SK-N-SH (cell line): ENCODE data around the gene XXYLT1. TPM values are rescaled to one million over a fixed set of nuclear protein-coding genes. Genes with fewer than 3 reads are reported as not detected.

Source experiments
- CTCF ChIA-PET: fragments of 300-600, 350-600 bp; formaldehyde crosslinking; extraction: SDS; loops from one replicate; lab custom pipeline; 2021; lab: Yijun Ruan, JAX
- POLR2A ChIA-PET: fragments of 350-600 bp; sonication (Branson Sonifier 250); formaldehyde crosslinking; extraction: SDS; loops from one replicate; lab custom pipeline; 2020; ENCODE audit warnings: antibody characterized with exemption, inconsistent platforms; lab: Yijun Ruan, JAX
- DNase-seq: peaks from one replicate; pipeline ENCODE4 v3.0.0; 2012
- H2AFZ ChIP-seq: fragments of 200-600 bp; sonication (generic); 2 replicates; pipeline ENCODE4 v1.8.1; 2016; ENCODE audit warnings: antibody characterized with exemption, mild to moderate bottlenecking, low read depth
- H3F3A ChIP-seq: fragments of 200-600 bp; sonication (generic); replicated peaks from 2 replicates; pipeline ENCODE3; 2016; ENCODE audit warnings: antibody characterized with exemption, mild to moderate bottlenecking; ENCODE audit not compliant: insufficient read depth
- H3K27ac ChIP-seq, 2 experiments: fragments of 200-500 bp in 1 of 2; fragments of 200-600 bp in 1 of 2; sonication (Bioruptor generic) in 1 of 2; sonication (generic), shearing (Covaris generic) in 1 of 2; 2 replicates each; pipeline versions ENCODE4 v1.5.1 to v1.6.1; 2014 to 2016; ENCODE audit warnings: low read depth in 2 of 2, inconsistent platforms in 1 of 2, low read length in 1 of 2, mild to moderate bottlenecking in 1 of 2, mixed read lengths in 1 of 2
- H3K27me3 ChIP-seq: fragments of 200-600 bp; sonication (generic), shearing (Covaris generic); 2 replicates; pipeline ENCODE4 v1.6.1; 2016; ENCODE audit warnings: mixed run types; ENCODE audit not compliant: insufficient read depth
- H3K36me3 ChIP-seq, 2 experiments: fragments of 200-500 bp in 1 of 2; fragments of 200-600 bp in 1 of 2; sonication (Bioruptor generic) in 1 of 2; sonication (generic) in 1 of 2; replicated peaks in 1 of 2; 2 replicates each; pipeline versions ENCODE3 to v1.5.1; 2014 to 2016; ENCODE audit warnings: low read length in 1 of 2, mild to moderate bottlenecking in 1 of 2; ENCODE audit not compliant: insufficient read depth in 2 of 2, control insufficient read depth in 1 of 2
- H3K4me1 ChIP-seq, 2 experiments: fragments of 200-500 bp in 1 of 2; fragments of 200-600 bp in 1 of 2; sonication (Bioruptor generic) in 1 of 2; sonication (generic), shearing (Covaris generic) in 1 of 2; 2 replicates each; pipeline versions ENCODE4 v1.5.1 to v1.6.1; 2014 to 2016; ENCODE audit warnings: low read depth in 1 of 2, low read length in 1 of 2, mixed run types in 1 of 2; ENCODE audit not compliant: insufficient read depth in 2 of 2, control insufficient read depth in 1 of 2
- H3K4me2 ChIP-seq: fragments of 200-600 bp; sonication (generic), shearing (Covaris generic); 2 replicates; pipeline ENCODE4 v1.6.1; 2017; ENCODE audit warnings: mixed run types
- H3K4me3 ChIP-seq, 2 experiments: fragments of 200-500 bp in 1 of 2; fragments of 200-600 bp in 1 of 2; sonication (Bioruptor generic) in 1 of 2; sonication (generic), shearing (Covaris generic) in 1 of 2; 2 replicates each; pipeline versions ENCODE4 v1.5.1 to v1.8.1; 2014 to 2016; ENCODE audit warnings: low read depth in 2 of 2, inconsistent platforms in 1 of 2, low read length in 1 of 2, mild to moderate bottlenecking in 1 of 2, mixed read lengths in 1 of 2, moderate library complexity in 1 of 2
- H3K79me2 ChIP-seq: fragments of 200-600 bp; sonication (generic); 2 replicates; pipeline ENCODE4 v1.8.1; 2017; ENCODE audit warnings: mild to moderate bottlenecking; ENCODE audit not compliant: insufficient read depth
- H3K9ac ChIP-seq: fragments of 200-600 bp; sonication (generic); 2 replicates; pipeline ENCODE4 v1.6.1; 2017; ENCODE audit warnings: mixed run types
- H3K9me2 ChIP-seq: fragments of 200-600 bp; sonication (generic); 2 replicates; pipeline ENCODE4 v1.6.1; 2017; ENCODE audit warnings: mixed run types
- H3K9me3 ChIP-seq: fragments of 200-600 bp; sonication (generic); 2 replicates; pipeline ENCODE4 v1.6.1; 2017; ENCODE audit warnings: mixed run types, mild to moderate bottlenecking, moderate library complexity
- H4K20me1 ChIP-seq: fragments of 200-600 bp; sonication (generic); 2 replicates; pipeline ENCODE4 v1.6.1; 2017; ENCODE audit warnings: mild to moderate bottlenecking, mixed run types; ENCODE audit not compliant: insufficient read depth
- CHD2 ChIP-seq: fragments of 150-350 bp; IDR thresholded peaks from 2 replicates; pipeline ENCODE4 v1.6.1; 2018; ENCODE audit warnings: low read length; ENCODE audit not compliant: partially characterized antibody
- ELF1 ChIP-seq: IDR thresholded peaks from 2 replicates; pipeline ENCODE4 v1.4.0; 2012
- EP300 ChIP-seq, 2 experiments: IDR thresholded peaks; 2 replicates each; pipeline versions ENCODE4 v1.4.0 to v1.6.1; 2012; ENCODE audit warnings: borderline replicate concordance in 1 of 2, low read depth in 1 of 2, low read length in 1 of 2
- EZH2phosphoT487 ChIP-seq: fragments of 200-600 bp; sonication (generic); IDR thresholded peaks from 2 replicates; pipeline ENCODE4 v1.6.1; 2017; ENCODE audit warnings: low read depth, mixed run types, mild to moderate bottlenecking, antibody characterized with exemption, moderate library complexity, borderline replicate concordance
- FOSL2 ChIP-seq: IDR thresholded peaks from 2 replicates; pipeline ENCODE4 v1.4.0; 2012; ENCODE audit warnings: low read depth, mild to moderate bottlenecking, moderate library complexity, borderline replicate concordance
- FOXJ3 ChIP-seq: sonication (generic); formaldehyde crosslinking; IDR thresholded peaks from 2 replicates; pipeline ENCODE4 v1.5.1; 2020; ENCODE audit warnings: mild to moderate bottlenecking, missing genetic modification reagents
- FOXM1 ChIP-seq: IDR thresholded peaks from 2 replicates; pipeline ENCODE4 v1.4.0; 2012; ENCODE audit warnings: low read depth, mild to moderate bottlenecking
- POLR2AphosphoS5 ChIP-seq: IDR thresholded peaks from 2 replicates; pipeline ENCODE4 v1.6.1; 2012; ENCODE audit warnings: low read depth, low read length
- RAD21 ChIP-seq: IDR thresholded peaks from 2 replicates; pipeline ENCODE4 v1.6.1; 2012; ENCODE audit warnings: mild to moderate bottlenecking, low read length
- RCOR1 ChIP-seq: fragments of 150-350 bp; IDR thresholded peaks from 2 replicates; pipeline ENCODE4 v1.6.1; 2017; ENCODE audit warnings: antibody characterized with exemption, low read length
- RFX5 ChIP-seq: IDR thresholded peaks from 2 replicates; pipeline ENCODE4 v1.6.1; 2012; ENCODE audit warnings: mild to moderate bottlenecking, improper control_type of control experiment, low read length
- RXRA ChIP-seq: IDR thresholded peaks from 2 replicates; pipeline ENCODE4 v1.4.0; 2012; ENCODE audit warnings: low read depth, mild to moderate bottlenecking, borderline replicate concordance
- TEAD4 ChIP-seq: IDR thresholded peaks from 2 replicates; pipeline ENCODE4 v1.4.0; 2012; ENCODE audit warnings: mild to moderate bottlenecking, borderline replicate concordance; ENCODE audit not compliant: insufficient read depth
- WGBS: methylation state at CpG from one replicate; pipeline ENCODE4 v1.1.6; 2017; ENCODE audit warnings: low lambda C conversion rate; 5-methylcytosine and 5-hydroxymethylcytosine counted together
- polyA plus RNA-seq, 3 experiments: library from polyadenylated mRNA; depleted of rRNA; stranded (reverse); fragments of >200 nt; gene quantifications; 2 replicates each; pipeline ENCODE4 v1.2.3, GENCODE V29; 2012
- TF ChIP-seq, protein P1 (sequence below): fragments of 200-600 bp; sonication (generic); IDR thresholded peaks from 2 replicates; pipeline ENCODE4 v1.6.1; 2017; ENCODE audit warnings: antibody characterized with exemption, mild to moderate bottlenecking, moderate library complexity
- TF ChIP-seq, protein P2 (sequence below): fragments of 150-350 bp; IDR thresholded peaks from 2 replicates; pipeline ENCODE4 v1.6.1; 2017; ENCODE audit warnings: antibody characterized with exemption, low read length, low read depth, borderline replicate concordance
- TF ChIP-seq, protein P3 (sequence below): IDR thresholded peaks from 2 replicates; pipeline ENCODE4 v1.4.0; 2012; ENCODE audit warnings: low read depth

The XXYLT1 gene
- polyA plus RNA-seq, 1 of the 3 experiments (the other 2 are of a cell fraction) = 22.6 TPM

DNA sequence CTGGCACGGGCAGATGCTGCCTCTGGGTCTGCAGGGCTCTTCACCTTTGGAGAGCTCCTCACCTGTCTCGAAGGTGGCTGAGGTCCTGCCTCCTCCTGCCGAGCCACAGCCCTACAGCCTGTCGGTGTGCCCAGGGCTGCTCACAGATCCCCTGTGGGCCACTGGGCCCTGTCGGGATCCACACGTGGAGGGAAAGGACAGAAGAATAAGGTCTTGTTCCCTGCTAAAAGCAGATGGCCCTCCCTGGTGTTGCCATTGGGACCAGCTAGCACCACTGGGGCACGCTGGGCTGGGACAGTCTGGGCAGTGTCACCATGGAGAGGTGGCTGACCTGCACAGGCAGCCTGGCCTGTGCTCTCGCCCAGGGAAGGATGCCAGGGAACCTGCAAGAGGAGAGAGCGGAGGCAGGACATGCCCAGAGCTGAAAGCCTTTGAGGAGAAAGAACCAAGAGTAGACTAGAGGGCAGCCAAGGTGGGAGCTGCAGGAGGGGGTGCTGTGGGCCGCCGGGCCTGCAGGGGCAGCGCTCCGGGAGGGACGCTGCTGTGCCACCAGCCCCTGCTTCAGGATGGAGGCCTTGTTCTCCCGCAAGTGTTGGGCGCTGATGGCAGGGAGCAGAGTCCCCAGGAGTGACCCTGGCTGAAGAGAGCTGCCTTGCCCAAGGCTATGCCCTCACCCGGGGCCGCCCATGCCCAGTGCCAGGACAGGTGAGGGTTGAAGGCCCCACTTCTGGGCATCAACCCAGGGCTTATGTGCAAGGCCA lies 210.2 kb downstream of the XXYLT1 start:
- no peaks in the 10 kb centered on the region for H3K36me3 ChIP-seq
- no peak overlapping the region for H3K9ac ChIP-seq
- H3K27ac ChIP-seq = no peak overlapping the region
- H4K20me1 ChIP-seq = no peaks in the 10 kb centered on the region
- ChIA-PET POLR2A (no interaction called here), CTCF (interaction anchor here (0.6 to 1.8 kb wide), 5 partner anchors 11 to 389 kb away, joined by 3 to 8 read pairs (median 3); partner anchors contain the start of gene LSG1)
- H3K4me2 ChIP-seq = no peak overlapping the region
- H3K4me1 ChIP-seq = peaks cover 0 to 11% of the 10 kb centered on the region in 2 experiments; a peak in 1 of 4 replicates
- no peaks in the 10 kb centered on the region for H3K9me3 ChIP-seq
- H3F3A ChIP-seq = no peaks in the 10 kb centered on the region
- no peak overlapping the region for H2AFZ ChIP-seq
- peak; percentile 63 for DNase-seq
- H3K9me2 ChIP-seq = no peaks in the 10 kb centered on the region
- no peaks in the 10 kb centered on the region for H3K79me2 ChIP-seq
- 89% methylated on average over 14 of the region's 18 CpGs for WGBS
- no peaks in the 10 kb centered on the region for H3K27me3 ChIP-seq
- TF ChIP-seq, protein P1, sequence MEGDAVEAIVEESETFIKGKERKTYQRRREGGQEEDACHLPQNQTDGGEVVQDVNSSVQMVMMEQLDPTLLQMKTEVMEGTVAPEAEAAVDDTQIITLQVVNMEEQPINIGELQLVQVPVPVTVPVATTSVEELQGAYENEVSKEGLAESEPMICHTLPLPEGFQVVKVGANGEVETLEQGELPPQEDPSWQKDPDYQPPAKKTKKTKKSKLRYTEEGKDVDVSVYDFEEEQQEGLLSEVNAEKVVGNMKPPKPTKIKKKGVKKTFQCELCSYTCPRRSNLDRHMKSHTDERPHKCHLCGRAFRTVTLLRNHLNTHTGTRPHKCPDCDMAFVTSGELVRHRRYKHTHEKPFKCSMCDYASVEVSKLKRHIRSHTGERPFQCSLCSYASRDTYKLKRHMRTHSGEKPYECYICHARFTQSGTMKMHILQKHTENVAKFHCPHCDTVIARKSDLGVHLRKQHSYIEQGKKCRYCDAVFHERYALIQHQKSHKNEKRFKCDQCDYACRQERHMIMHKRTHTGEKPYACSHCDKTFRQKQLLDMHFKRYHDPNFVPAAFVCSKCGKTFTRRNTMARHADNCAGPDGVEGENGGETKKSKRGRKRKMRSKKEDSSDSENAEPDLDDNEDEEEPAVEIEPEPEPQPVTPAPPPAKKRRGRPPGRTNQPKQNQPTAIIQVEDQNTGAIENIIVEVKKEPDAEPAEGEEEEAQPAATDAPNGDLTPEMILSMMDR = no peak
- H3K4me3 ChIP-seq = no peak overlapping the region

DNA sequence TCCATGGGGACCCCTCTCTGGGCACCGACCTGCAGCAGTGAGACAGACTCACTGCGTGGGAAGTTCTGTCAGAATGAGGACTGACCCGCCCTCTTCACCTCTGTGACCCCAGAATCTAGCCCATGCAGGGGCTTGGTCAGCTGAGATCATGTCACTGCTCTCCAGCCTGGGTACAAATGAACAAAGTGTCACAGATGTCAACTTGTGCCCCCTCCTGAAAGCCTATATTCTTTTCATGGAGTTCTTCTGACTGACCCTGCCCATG lies 210.8 kb downstream of the XXYLT1 start:
- 100% methylated on average over 2 of the region's 3 CpGs for WGBS

DNA sequence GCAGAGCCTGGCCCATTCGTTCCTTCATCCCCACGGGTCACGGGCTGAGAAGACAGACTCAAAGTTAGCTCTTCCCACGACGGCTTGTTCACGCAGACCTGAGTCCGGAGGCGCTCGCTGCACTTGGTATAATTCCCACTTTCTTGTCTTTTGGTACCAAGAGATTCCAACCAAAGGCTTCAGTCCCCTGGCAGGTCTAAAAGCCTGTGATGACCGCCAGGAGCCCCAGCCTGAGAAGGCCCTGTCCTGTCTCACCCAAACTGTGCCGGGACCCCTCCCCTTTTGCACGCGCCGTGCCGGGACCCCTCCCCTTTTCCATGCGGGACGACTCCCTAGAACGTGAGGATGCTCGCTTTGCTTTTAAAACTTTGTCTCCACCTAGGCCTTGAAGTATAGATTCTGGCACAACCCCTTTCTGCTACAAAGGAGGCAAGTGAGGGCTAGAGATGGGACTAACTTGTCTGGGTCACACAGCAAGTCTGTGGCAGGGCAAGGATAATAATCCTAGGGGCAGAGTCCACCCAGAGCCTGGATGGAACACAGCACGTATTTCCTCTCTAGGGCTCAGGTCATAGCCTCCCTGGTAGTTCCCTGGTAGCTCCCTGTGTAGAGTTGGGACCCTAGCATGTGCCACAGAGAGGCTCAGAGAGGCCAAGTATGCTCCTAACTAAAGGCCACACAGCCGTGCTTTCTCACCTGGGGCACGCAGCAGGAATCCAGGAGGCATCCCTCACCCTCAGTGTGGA lies 211.3 kb downstream of the XXYLT1 start:
- Histone ChIP-seq H3K27ac (no peak overlapping the region), H3K27me3 (no peaks in the 10 kb centered on the region), H3K9ac (no peak overlapping the region), H3K9me3 (no peaks in the 10 kb centered on the region), H3K4me1 (peaks cover 0 to 11% of the 10 kb centered on the region in 2 experiments; a peak in 1 of 4 replicates), H3K79me2 (no peaks in the 10 kb centered on the region), H3K36me3 (no peaks in the 10 kb centered on the region), H3K4me2 (no peak overlapping the region), H3K4me3 (no peak overlapping the region), H3K9me2 (no peaks in the 10 kb centered on the region), H4K20me1 (no peaks in the 10 kb centered on the region), H2AFZ (no peak overlapping the region), H3F3A (no peaks in the 10 kb centered on the region)
- POLR2A ChIA-PET = no interaction called here
- CTCF ChIA-PET = interaction anchor here (0.6 to 1.3 kb wide), 3 partner anchors 9 to 210 kb away, joined by 3 read pairs; no protein-coding TSS in a partner anchor
- WGBS = 79% methylated on average over 22 of the region's 22 CpGs
- no peak for DNase-seq
- TF ChIP-seq RFX5 (no peak), EP300 (IDR thresholded peaks at IDR 0.05; ENCODE audit: borderline replicate concordance in 1 of 2, low read depth in 1 of 2, low read length in 1 of 2) (no peak), FOXJ3 (CRISPR knock-in tag) (no peak), CHD2 (no peak), TEAD4 (no peak), RCOR1 (no peak), RXRA (no peak), ELF1 (no peak)
- TF ChIP-seq, protein P1 = no peak
- TF ChIP-seq, protein P2, sequence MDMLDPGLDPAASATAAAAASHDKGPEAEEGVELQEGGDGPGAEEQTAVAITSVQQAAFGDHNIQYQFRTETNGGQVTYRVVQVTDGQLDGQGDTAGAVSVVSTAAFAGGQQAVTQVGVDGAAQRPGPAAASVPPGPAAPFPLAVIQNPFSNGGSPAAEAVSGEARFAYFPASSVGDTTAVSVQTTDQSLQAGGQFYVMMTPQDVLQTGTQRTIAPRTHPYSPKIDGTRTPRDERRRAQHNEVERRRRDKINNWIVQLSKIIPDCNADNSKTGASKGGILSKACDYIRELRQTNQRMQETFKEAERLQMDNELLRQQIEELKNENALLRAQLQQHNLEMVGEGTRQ = no peak

More for the DNA sequence above, 210.8 kb downstream of the XXYLT1 start:
- Histone ChIP-seq H3K4me1 (peaks cover 0 to 11% of the 10 kb centered on the region in 2 experiments; a peak in 1 of 4 replicates), H3K27me3 (no peaks in the 10 kb centered on the region), H3K36me3 (no peaks in the 10 kb centered on the region), H3K79me2 (no peaks in the 10 kb centered on the region), H3K9me2 (no peaks in the 10 kb centered on the region), H3K4me3 (no peak overlapping the region)
- TF ChIP-seq POLR2AphosphoS5 (no peak), FOXM1 (no peak), RAD21 (no peak), FOSL2 (no peak), EZH2phosphoT487 (no peak), RFX5 (no peak)
- TF ChIP-seq, protein P3, sequence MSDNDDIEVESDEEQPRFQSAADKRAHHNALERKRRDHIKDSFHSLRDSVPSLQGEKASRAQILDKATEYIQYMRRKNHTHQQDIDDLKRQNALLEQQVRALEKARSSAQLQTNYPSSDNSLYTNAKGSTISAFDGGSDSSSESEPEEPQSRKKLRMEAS = no peak
- TF ChIP-seq, all 33 proteins: peak for 0
- H3F3A ChIP-seq = no peaks in the 10 kb centered on the region
- H3K9ac ChIP-seq = no peak overlapping the region
- ChIA-PET POLR2A (no interaction called here), CTCF (interaction anchor here (0.6 to 1.8 kb wide), 3 partner anchors 19 to 377 kb away, joined by 3 to 8 read pairs (median 3); no protein-coding TSS in a partner anchor)
- no peaks in the 10 kb centered on the region for H4K20me1 ChIP-seq
- H2AFZ ChIP-seq = no peak overlapping the region
- DNase-seq = no peak
- H3K27ac ChIP-seq = no peak overlapping the region
- H3K4me2 ChIP-seq = no peak overlapping the region
- no peaks in the 10 kb centered on the region for H3K9me3 ChIP-seq
